CD14-positive monocyte (primary cell): ENCODE data around the gene MCEE. TPM values are rescaled to one million over a fixed set of nuclear protein-coding genes. Genes with fewer than 3 reads are reported as not detected.

Experiments
- DNase-seq, 3 donors: peaks; one replicate each; pipeline ENCODE4 v3.0.0-alpha.2; 2011 to 2022
- H2AFZ ChIP-seq: 2 replicates; pipeline ENCODE4 v1.6.0; 2012; ENCODE audit warnings: mild to moderate bottlenecking, low read depth, low read length, inconsistent platforms; ENCODE audit not compliant: insufficient read depth, poor library complexity, severe bottlenecking
- H3K27ac ChIP-seq, 2 donors: 1 replicate in 1 of 2; 2 replicates in 1 of 2; pipeline ENCODE4 v1.5.1; 2012 to 2013; ENCODE audit warnings: low read length in 2 of 2, control low read depth in 1 of 2, inconsistent platforms in 1 of 2, low read depth in 1 of 2, mild to moderate bottlenecking in 1 of 2
- H3K27me3 ChIP-seq, 2 donors: one replicate each; pipeline versions ENCODE4 v1.6.0 to v1.6.1; 2011 to 2013; ENCODE audit warnings: low read length in 2 of 2; ENCODE audit not compliant: control insufficient read depth in 2 of 2, insufficient read depth in 2 of 2
- H3K36me3 ChIP-seq, 2 donors: replicated peaks in 1 of 2; 1 replicate in 1 of 2; 2 replicates in 1 of 2; pipeline versions ENCODE4 v1.5.1 to v1.6.1; 2012 to 2013; ENCODE audit warnings: low read length in 2 of 2, control low read depth in 1 of 2, inconsistent platforms in 1 of 2, mild to moderate bottlenecking in 1 of 2; ENCODE audit not compliant: insufficient read depth in 2 of 2, control insufficient read depth in 1 of 2
- H3K4me1 ChIP-seq, 2 donors: 1 replicate in 1 of 2; 2 replicates in 1 of 2; pipeline versions ENCODE4 v1.5.1 to v1.6.1; 2012 to 2013; ENCODE audit warnings: low read length in 2 of 2, control low read depth in 1 of 2, inconsistent platforms in 1 of 2, mild to moderate bottlenecking in 1 of 2, moderate library complexity in 1 of 2; ENCODE audit not compliant: insufficient read depth in 2 of 2, control insufficient read depth in 1 of 2
- H3K4me2 ChIP-seq: replicated peaks from 2 replicates; pipeline ENCODE3; 2012; ENCODE audit warnings: low read length, moderate library complexity, mild to moderate bottlenecking; ENCODE audit not compliant: poor library complexity, severe bottlenecking; ENCODE audit errors: extremely low read depth
- H3K4me3 ChIP-seq, 3 experiments: fragments of 200-600 bp in 1 of 3; sonication (generic) in 1 of 3; replicated peaks in 1 of 3; 1 replicate in 2 of 3; 2 replicates in 1 of 3; pipeline ENCODE4 v1.5.1; 2011 to 2013; ENCODE audit warnings: low read length in 3 of 3, mild to moderate bottlenecking in 3 of 3, control low read depth in 2 of 3, low read depth in 2 of 3, inconsistent platforms in 1 of 3, moderate library complexity in 1 of 3
- H3K79me2 ChIP-seq: 2 replicates; pipeline ENCODE4 v1.6.0; 2012; ENCODE audit warnings: mild to moderate bottlenecking, control low read depth, inconsistent platforms, low read length, moderate library complexity; ENCODE audit not compliant: insufficient read depth
- H3K9ac ChIP-seq: 2 replicates; pipeline ENCODE4 v1.6.0; 2017; ENCODE audit warnings: low read length, mild to moderate bottlenecking; ENCODE audit not compliant: insufficient read depth, poor library complexity, severe bottlenecking
- H3K9me3 ChIP-seq, 2 donors: replicated peaks in 1 of 2; 1 replicate in 1 of 2; 2 replicates in 1 of 2; pipeline versions ENCODE4 v1.5.1 to v1.6.1; 2012 to 2013; ENCODE audit warnings: low read length in 2 of 2, control low read depth in 1 of 2; ENCODE audit not compliant: control insufficient read depth in 1 of 2, insufficient read depth in 1 of 2
- H4K20me1 ChIP-seq: 2 replicates; pipeline ENCODE4 v1.6.0; 2012; ENCODE audit warnings: mild to moderate bottlenecking, low read length, control low read depth, moderate library complexity; ENCODE audit not compliant: insufficient read depth
- H3K27ac Mint-ChIP-seq, 7 donors: one replicate each; pipeline ENCODE4 v1.8.0; 2020; ENCODE audit warnings: mild to moderate bottlenecking in 7 of 7, mixed read lengths in 7 of 7, moderate library complexity in 6 of 7, inconsistent platforms in 2 of 7
- H3K27me3 Mint-ChIP-seq, 3 donors: one replicate each; pipeline ENCODE4 v1.8.0; 2021 to 2022; ENCODE audit warnings: low read depth in 3 of 3, mild to moderate bottlenecking in 3 of 3, mixed read lengths in 3 of 3, moderate library complexity in 3 of 3, inconsistent platforms in 1 of 3
- H3K36me3 Mint-ChIP-seq, 2 donors: one replicate each; pipeline ENCODE4 v1.8.0; 2020; ENCODE audit warnings: mixed read lengths in 2 of 2, inconsistent platforms in 1 of 2, mild to moderate bottlenecking in 1 of 2
- H3K4me1 Mint-ChIP-seq: one replicate; pipeline ENCODE4 v1.8.0; 2020; ENCODE audit warnings: mild to moderate bottlenecking, mixed read lengths
- H3K4me3 Mint-ChIP-seq, 2 donors: one replicate each; pipeline ENCODE4 v1.8.0; 2020; ENCODE audit warnings: mild to moderate bottlenecking in 2 of 2, mixed read lengths in 2 of 2, moderate library complexity in 1 of 2
- H3K9me3 Mint-ChIP-seq, 7 donors: one replicate each; pipeline ENCODE4 v1.8.0; 2020 to 2022; ENCODE audit warnings: mixed read lengths in 7 of 7, mild to moderate bottlenecking in 6 of 7, moderate library complexity in 6 of 7, inconsistent platforms in 2 of 7
- WGBS: methylation state at CpG from one replicate; pipeline ENCODE4 v1.1.5; 2013; ENCODE audit warnings: missing lambda C conversion rate; ENCODE audit not compliant: insufficient coverage; 5-methylcytosine and 5-hydroxymethylcytosine counted together
- intact Hi-C, 2 donors: fragments of 100-400 bp; cut with micrococcal nuclease; formaldehyde crosslinking; loops; one replicate each; pipeline versions ENCODE4 v1.15.0 to v1.15.1; 2023
- polyA plus RNA-seq, 3 donors: library from polyadenylated mRNA; depleted of rRNA in 1 of 3; unstranded in 2 of 3; stranded (reverse) in 1 of 3; fragments of 300-500 nt in 2 of 3; fragments of >200 nt in 1 of 3; fragmentation: Illumina TruSeq in 2 of 3; gene quantifications; 1 replicate in 2 of 3; 2 replicates in 1 of 3; pipeline ENCODE4 v1.2.3, GENCODE V29; 2012 to 2021
- small RNA-seq: library from RNA; depleted of rRNA; stranded (forward); fragments of <200 nt; gene quantifications from one replicate; pipeline ENCODE3, GENCODE V24; 2012; ENCODE audit warnings: low read depth; ENCODE audit not compliant: insufficient read length
- TF ChIP-seq, protein P1 (sequence below): fragments of 200-600 bp; IDR thresholded peaks from one replicate; pipeline ENCODE4 v1.8.0; 2022; ENCODE audit warnings: antibody characterized with exemption, mild to moderate bottlenecking

Gene MCEE
- polyA plus RNA-seq, 3 donors: 9.3 to 29.0 (median 24.7) TPM

DNA sequence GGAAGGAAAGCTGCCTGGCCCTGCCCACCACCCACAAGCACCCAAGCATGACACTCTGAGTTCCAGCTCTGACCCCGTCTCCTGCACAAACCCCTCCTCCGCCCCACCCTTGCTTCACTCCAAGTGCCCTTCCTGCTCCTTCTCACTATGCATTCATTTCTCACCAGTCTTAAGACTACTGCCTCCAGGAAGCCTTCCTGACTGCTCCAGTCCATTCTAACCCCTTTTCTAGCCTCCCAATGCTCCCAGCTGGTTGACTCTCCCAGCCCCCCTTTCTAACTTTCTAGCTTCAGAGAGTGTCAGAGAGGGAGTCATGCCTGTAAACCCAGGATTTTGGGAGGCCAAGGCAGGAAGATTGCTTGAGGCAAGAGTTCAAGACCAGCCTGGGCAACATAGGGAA, 69.8 kb downstream of the MCEE start:
- H3K4me1 ChIP-seq: peaks cover 30 to 39% of the 10 kb centered on the region in 2 donors
- peaks cover 0 to 17% of the 10 kb centered on the region in 2 donors for H3K36me3 Mint-ChIP-seq
- H3K9me3 Mint-ChIP-seq: peaks cover 0 to 6% (median 0%) of the 10 kb centered on the region in 7 donors
- no peaks in the 10 kb centered on the region for H4K20me1 ChIP-seq
- H3K4me1 Mint-ChIP-seq: peaks cover 44% of the 10 kb centered on the region
- H2AFZ ChIP-seq: no peak overlapping the region
- no peak overlapping the region for H3K27ac ChIP-seq
- no peaks in the 10 kb centered on the region for H3K9me3 ChIP-seq
- no peaks in the 10 kb centered on the region for H3K27me3 ChIP-seq
- no peaks in the 10 kb centered on the region for H3K36me3 ChIP-seq
- WGBS: 87% methylated on average over 2 of the region's 2 CpGs
- peak overlapping the region in 1 of 7 donors; percentile 37 for H3K27ac Mint-ChIP-seq
- no peak overlapping the region for H3K4me3 ChIP-seq
- H3K79me2 ChIP-seq: peaks cover 41% of the 10 kb centered on the region
- intact Hi-C loops: loop anchor here in 1 of 2 donors (5.0 kb wide), 1 partner anchor 33 kb away; no protein-coding TSS in a partner anchor
- H3K4me2 ChIP-seq: no peak overlapping the region
- H3K9ac ChIP-seq: no peak overlapping the region
- peaks cover 0 to 1% (median 0%) of the 10 kb centered on the region in 3 donors for H3K27me3 Mint-ChIP-seq
- H3K4me3 Mint-ChIP-seq: no peak overlapping the region
- no peak for DNase-seq
- TF ChIP-seq, protein P1, sequence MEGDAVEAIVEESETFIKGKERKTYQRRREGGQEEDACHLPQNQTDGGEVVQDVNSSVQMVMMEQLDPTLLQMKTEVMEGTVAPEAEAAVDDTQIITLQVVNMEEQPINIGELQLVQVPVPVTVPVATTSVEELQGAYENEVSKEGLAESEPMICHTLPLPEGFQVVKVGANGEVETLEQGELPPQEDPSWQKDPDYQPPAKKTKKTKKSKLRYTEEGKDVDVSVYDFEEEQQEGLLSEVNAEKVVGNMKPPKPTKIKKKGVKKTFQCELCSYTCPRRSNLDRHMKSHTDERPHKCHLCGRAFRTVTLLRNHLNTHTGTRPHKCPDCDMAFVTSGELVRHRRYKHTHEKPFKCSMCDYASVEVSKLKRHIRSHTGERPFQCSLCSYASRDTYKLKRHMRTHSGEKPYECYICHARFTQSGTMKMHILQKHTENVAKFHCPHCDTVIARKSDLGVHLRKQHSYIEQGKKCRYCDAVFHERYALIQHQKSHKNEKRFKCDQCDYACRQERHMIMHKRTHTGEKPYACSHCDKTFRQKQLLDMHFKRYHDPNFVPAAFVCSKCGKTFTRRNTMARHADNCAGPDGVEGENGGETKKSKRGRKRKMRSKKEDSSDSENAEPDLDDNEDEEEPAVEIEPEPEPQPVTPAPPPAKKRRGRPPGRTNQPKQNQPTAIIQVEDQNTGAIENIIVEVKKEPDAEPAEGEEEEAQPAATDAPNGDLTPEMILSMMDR: no peak

Small RNAs within 50 kb of the gene (small RNA-seq; reads per million reads assigned to genes)
- not detected for gene AC007881.1

Other genes with a start within 250 kb of the MCEE start
- gene VAX2, start 229.7 kb downstream of the MCEE start, polyA plus RNA-seq: not detected
- gene ATP6V1B1, start 194.3 kb downstream of the MCEE start, polyA plus RNA-seq: not detected
- under 1 TPM in 1 of 3 donors, not detected in 2; 0.12 TPM for gene ANKRD53, start 151.6 kb downstream of the MCEE start, polyA plus RNA-seq
- gene TEX261, start 135.4 kb downstream of the MCEE start, polyA plus RNA-seq: 10 to 100 TPM; 20.1 to 32.2 (median 30.6) TPM
- gene NAGK, start 61.6 kb downstream of the MCEE start, polyA plus RNA-seq: 100 to 1,000 TPM; 546 to 789 (median 690) TPM
- gene MPHOSPH10, start 405 bp upstream of the MCEE start, polyA plus RNA-seq: 1 to 10 TPM; 4.8 to 9.9 (median 5.6) TPM
- under 1 TPM; 0.08 to 0.20 (median 0.17) TPM for gene PAIP2B, start 96.9 kb upstream of the MCEE start, polyA plus RNA-seq
- gene ZNF638, start 201.6 kb upstream of the MCEE start, polyA plus RNA-seq: 10 to 100 TPM; 19.1 to 64.6 (median 22.4) TPM